ENCODE results near the gene CNTNAP3. TPM values are rescaled to one million over a fixed set of nuclear protein-coding genes. Genes with fewer than 3 reads are reported as not detected.
"Not testable (repeated sequence)": the region's sequence is repeated elsewhere in the genome, so short reads cannot be mapped to it uniquely, and the experiment has no call there.

Gene CNTNAP3
- total and polyA plus RNA-seq, 8 donors = 0.28 to 0.98 (median 0.80) TPM

DNA sequence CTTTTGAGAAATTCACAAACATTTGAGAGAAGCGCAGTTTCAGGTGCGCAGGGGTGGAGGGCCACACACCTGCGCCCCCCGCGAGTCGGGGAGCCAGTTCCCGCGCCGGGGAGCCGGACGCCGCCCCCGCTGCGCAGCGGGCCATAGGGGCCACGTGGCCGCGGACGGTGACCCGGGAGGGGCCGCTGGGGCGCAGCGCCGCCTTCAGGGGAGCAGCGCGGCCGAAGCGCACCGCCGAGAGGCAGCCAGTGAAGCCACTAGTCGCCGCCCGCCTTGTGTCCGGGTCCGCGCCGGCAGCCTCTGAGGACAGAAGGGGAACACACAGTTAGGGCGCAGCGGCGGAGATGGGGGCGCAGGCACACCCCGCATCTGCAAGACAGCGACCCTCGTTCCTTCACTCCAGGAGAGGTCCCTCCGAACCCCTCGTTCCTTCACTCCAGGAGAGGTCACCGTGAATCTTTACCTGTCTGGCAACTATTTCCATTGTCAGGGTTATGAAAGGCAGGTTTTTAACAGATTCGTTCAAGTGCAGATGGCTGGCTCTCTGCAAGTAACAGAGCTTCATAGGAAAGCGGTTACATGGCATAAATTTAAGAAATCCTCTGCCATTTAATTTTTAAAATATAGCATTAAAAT, 209.2 kb downstream of the CNTNAP3 start:
- intact Hi-C loops (cut with DNase I); H3K36me3 ChIP-seq; H3K27ac ChIP-seq; H3K9me3 ChIP-seq; H3K27me3 ChIP-seq; H3K4me1 ChIP-seq; FAIRE-seq: not testable (repeated sequence)
- 4% methylated on average over 47 to 48 of the region's 49 CpGs for WGBS, 2 donors
- TF ChIP-seq, protein P1, sequence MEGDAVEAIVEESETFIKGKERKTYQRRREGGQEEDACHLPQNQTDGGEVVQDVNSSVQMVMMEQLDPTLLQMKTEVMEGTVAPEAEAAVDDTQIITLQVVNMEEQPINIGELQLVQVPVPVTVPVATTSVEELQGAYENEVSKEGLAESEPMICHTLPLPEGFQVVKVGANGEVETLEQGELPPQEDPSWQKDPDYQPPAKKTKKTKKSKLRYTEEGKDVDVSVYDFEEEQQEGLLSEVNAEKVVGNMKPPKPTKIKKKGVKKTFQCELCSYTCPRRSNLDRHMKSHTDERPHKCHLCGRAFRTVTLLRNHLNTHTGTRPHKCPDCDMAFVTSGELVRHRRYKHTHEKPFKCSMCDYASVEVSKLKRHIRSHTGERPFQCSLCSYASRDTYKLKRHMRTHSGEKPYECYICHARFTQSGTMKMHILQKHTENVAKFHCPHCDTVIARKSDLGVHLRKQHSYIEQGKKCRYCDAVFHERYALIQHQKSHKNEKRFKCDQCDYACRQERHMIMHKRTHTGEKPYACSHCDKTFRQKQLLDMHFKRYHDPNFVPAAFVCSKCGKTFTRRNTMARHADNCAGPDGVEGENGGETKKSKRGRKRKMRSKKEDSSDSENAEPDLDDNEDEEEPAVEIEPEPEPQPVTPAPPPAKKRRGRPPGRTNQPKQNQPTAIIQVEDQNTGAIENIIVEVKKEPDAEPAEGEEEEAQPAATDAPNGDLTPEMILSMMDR (IDR thresholded peaks at IDR 0.05) = peak in 1 of 4 donors; percentile 14
- ATAC-seq (peak; percentile 72 to 100 (median 90)), DNase-seq (peak; percentile 21 to 76 (median 36))
- peak overlapping the region in 1 of 4 donors; percentile 12 for H3K4me3 ChIP-seq

DNA sequence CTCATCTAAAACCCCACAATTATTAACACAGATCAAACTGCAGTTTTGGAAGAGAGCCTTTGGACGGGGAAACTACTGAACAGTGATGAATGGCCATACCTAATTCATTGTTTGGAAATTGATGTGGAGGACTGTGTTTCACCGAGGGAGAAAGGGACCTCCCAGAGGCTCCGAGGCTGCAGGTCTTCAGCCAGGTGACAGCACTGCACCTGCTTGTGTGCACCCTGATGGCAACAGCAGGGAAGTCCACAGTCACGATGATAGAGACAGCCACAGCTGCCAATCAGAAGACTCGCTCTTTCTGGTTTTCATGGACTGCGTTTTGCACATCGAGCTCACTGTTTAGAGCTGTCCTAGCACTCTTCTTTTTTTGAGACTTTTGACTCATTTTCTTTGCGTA, 214.4 kb downstream of the CNTNAP3 start:
- intact Hi-C loops (cut with DNase I); FAIRE-seq; ATAC-seq: not testable (repeated sequence)

DNA sequence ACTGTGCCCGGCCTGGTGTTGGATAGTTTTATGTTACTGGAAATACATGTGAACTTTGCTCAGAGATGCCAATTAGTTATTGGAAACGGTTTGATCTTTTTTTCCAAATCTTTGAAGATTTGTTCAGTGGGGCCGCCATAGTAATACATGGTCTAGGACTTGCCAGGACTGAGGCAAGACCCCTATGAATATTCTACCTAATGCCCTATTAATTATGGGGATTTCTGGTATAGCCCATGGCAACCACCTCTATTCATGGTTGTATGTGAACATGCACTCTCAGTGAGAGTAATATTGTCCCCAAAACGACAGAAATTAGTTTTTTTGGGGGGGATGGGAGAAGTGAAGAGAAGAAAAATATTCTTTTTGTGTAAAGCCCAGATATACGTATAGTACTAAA, 220.3 kb downstream of the CNTNAP3 start:
- H3K27ac ChIP-seq; FAIRE-seq; intact Hi-C loops (cut with DNase I); H3K27me3 ChIP-seq; H3K9me3 ChIP-seq; DNase-seq; H3K4me3 ChIP-seq; ATAC-seq; H3K36me3 ChIP-seq; H3K4me1 ChIP-seq: not testable (repeated sequence)
- 53 to 68% methylated on average over 5 of the region's 5 CpGs for WGBS, 2 donors

More for the DNA sequence above, 214.4 kb downstream of the CNTNAP3 start:
- not testable (repeated sequence) for H3K36me3 ChIP-seq, H3K27me3 ChIP-seq, H3K4me1 ChIP-seq, H3K27ac ChIP-seq, H3K4me3 ChIP-seq, H3K9me3 ChIP-seq, DNase-seq
- 51 to 55% methylated on average over 8 of the region's 8 CpGs for WGBS, 2 donors

DNA sequence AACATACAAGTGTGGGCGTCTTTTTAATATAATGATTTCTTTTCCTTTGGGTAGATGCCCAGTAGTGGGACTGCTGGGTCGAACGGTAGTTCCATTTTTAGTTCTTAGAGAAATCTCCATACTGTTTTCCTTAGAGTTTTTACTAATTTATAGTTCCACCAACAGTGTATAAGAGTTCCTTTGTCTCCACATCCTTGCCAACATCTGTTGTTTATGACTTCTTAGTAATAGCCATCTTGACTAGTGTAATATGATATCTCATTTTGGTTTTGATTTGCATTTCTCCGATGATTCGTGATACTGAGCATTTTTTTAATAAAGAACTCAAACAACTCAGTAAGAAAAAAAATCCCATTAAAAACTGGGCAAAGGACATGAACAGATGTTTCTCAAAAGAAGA, 225.0 kb downstream of the CNTNAP3 start:
- H3K27ac ChIP-seq; H3K4me1 ChIP-seq; DNase-seq; FAIRE-seq; ATAC-seq; H3K27me3 ChIP-seq; H3K36me3 ChIP-seq; H3K9me3 ChIP-seq; H3K4me3 ChIP-seq; intact Hi-C loops (cut with DNase I): not testable (repeated sequence)
- 69 to 77% methylated on average over 4 to 5 of the region's 5 CpGs for WGBS, 2 donors

DNA sequence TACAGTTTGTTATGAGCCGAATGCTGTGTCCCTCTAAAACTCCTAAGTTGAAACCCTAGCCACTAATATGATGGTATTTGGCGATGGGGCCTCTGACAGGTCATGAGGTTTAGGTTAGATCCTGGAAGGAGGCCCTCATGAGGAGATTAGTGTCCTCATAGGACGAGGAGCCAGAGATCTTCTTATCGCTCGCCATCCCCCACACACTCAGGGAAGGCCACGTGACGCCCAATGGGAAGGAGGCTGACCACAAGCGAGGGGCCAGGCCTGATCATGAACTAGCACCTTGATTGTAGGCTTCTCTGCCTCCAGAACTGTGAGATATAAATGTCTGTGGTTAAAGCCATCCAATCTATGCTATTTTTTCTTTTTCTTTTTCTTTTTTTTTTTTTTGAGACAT, 233.5 kb downstream of the CNTNAP3 start:
- FAIRE-seq; H3K27ac ChIP-seq; intact Hi-C loops (cut with DNase I); DNase-seq; H3K27me3 ChIP-seq; H3K9me3 ChIP-seq; H3K4me1 ChIP-seq; H3K4me3 ChIP-seq; H3K36me3 ChIP-seq: not testable (repeated sequence)
- 63 to 65% methylated on average over 7 of the region's 8 CpGs for WGBS, 2 donors
- ATAC-seq = peak in 1 of 4 donors; percentile 20

DNA sequence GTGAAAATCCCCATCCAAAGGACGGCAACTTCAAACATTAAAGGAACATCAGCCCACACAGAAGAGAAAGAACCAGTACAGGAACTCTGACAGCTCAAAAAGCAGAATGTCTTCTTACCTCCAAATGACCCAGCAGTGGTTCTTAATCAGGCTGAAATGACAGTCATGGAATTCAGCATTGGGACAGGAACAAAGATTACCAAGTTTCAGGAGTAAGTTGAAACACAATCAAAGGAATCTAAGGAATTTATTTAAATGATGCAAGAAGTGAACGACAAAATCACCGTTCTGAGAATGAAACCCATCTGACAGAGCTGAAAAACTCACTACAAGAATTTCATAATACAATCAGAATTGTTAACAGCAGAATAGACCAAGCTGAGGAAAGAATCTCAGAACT, 241.1 kb downstream of the CNTNAP3 start:
- intact Hi-C loops (cut with DNase I); H3K4me3 ChIP-seq; H3K9me3 ChIP-seq; ATAC-seq; FAIRE-seq; H3K27me3 ChIP-seq; DNase-seq; H3K27ac ChIP-seq; H3K4me1 ChIP-seq; H3K36me3 ChIP-seq: not testable (repeated sequence)
- 19 to 25% methylated on average over 3 of the region's 3 CpGs for WGBS, 2 donors

DNA sequence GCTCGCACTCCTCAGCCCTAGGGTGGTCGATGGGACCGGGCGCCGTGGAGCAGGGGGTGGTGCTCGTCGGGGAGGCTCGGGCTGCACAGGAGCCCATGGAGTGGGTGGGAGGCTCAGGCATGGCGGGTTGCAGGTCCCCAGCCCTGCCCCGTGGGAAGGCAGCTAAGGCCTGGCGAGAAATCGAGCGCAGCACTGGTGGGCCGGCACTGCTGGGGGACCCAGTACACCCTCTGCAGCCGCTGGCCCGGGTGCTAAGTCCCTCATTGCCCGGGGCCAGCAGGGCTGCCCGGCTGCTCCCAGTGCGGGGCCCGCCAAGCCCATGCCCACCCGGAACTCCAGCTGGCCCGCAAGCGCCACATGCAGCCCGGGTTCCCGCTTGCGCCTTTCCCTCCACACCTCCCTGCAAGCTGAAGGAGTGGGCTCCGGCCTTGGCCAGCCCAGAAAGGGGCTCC, 245.6 kb downstream of the CNTNAP3 start:
- 83 to 88% methylated on average over 26 to 27 of the region's 27 CpGs for WGBS, 2 donors
- intact Hi-C loops (cut with DNase I); H3K27ac ChIP-seq; ATAC-seq; H3K27me3 ChIP-seq; H3K9me3 ChIP-seq; H3K36me3 ChIP-seq; H3K4me3 ChIP-seq; H3K4me1 ChIP-seq; FAIRE-seq: not testable (repeated sequence)
- peak in 3 of 6 donors; percentile 28 to 82 (median 63) for DNase-seq

DNA sequence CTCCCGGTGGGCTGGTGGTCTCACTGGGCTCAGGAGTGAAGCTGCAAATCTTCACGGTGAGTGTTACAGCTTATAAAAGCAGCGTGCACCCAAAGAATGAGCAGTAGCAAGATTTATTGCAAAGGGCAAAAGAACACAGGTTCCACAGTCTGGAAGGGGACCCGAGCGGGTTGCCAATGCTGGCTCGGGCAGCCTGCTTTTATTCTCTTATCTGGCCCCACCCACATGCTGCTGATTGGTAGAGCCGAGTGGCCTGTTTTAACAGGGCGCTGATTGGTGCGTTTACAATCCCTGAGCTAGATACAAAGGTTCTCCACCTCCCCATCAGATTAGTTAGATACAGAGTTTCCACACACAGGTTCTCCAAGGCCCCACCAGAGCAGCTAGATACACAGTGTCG, 246.2 kb downstream of the CNTNAP3 start:
- H3K4me3 ChIP-seq; H3K27ac ChIP-seq; H3K9me3 ChIP-seq; H3K27me3 ChIP-seq; H3K36me3 ChIP-seq; H3K4me1 ChIP-seq; FAIRE-seq; DNase-seq; ATAC-seq; intact Hi-C loops (cut with DNase I): not testable (repeated sequence)
- 80 to 93% methylated on average over 10 of the region's 10 CpGs for WGBS, 2 donors

DNA sequence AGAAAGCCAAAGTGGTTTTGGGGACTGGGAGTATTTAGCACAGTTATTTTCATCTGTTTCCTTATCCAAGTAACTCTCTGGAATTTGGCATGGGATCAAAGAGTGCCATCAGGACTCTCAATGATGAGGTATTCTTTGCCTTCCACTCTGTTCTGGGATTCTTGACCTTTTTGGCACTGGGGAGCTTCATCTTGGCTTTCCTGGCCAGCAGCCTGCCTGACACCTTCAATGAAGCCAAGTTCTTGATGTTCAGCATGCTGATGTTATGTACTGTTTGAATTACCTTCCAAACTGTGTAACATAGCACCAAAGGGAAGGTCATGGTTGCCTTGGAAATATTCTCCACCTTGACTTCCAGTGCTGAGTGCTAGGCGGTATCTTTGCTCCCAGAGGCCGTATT, 248.8 kb downstream of the CNTNAP3 start:
- FAIRE-seq; intact Hi-C loops (cut with DNase I); H3K36me3 ChIP-seq; H3K4me3 ChIP-seq; H3K27ac ChIP-seq; H3K27me3 ChIP-seq; DNase-seq; H3K4me1 ChIP-seq; H3K9me3 ChIP-seq: not testable (repeated sequence)
- 48 to 69% methylated on average over 2 of the region's 2 CpGs for WGBS, 2 donors
- peak in 1 of 4 donors; percentile 13 for ATAC-seq

DNA sequence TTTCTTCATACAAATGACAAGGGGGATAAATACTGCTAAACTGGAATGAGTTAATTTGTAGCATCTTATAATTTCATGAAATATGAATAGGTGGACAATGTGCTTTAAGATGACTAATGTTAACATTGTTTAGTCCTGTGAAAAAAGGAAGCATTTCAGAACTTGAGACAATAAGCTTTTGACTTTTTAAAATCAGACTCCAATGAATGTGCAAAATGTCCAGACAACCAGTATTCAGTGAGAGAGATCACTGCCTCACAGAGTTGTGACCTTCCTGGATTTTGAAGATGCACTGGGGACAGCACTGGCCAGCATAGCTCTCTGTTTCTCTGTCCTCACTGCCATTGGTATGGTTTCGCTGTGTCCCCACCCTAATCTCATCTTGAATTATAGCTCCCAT, 249.7 kb downstream of the CNTNAP3 start:
- H3K27ac ChIP-seq; FAIRE-seq; DNase-seq; H3K4me3 ChIP-seq; H3K4me1 ChIP-seq; intact Hi-C loops (cut with DNase I); H3K9me3 ChIP-seq; ATAC-seq; H3K27me3 ChIP-seq; H3K36me3 ChIP-seq: not testable (repeated sequence)
- 69 to 81% methylated on average over 1 of the region's 1 CpG for WGBS, 2 donors

DNA sequence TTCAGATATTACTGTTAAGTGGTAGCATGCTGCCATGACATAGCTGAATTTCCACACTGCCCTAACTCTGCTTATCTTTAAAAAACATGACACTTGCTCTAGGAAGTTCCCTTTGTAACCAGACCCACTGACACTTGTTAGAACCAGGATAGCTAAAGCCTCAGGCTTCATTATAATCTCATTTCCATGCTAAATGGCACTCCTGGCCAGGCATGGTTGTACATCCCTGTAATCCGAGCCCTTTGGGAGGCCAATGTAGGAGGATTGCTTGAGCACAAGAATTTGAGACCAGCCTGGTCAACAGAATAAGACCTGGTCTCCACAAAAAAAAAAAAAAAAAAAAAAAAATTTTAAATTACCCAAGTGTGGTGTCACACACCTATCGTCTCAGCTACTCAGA, 254.1 kb downstream of the CNTNAP3 start:
- H3K27me3 ChIP-seq; H3K4me3 ChIP-seq; H3K27ac ChIP-seq; FAIRE-seq; H3K36me3 ChIP-seq; H3K9me3 ChIP-seq; DNase-seq; H3K4me1 ChIP-seq; intact Hi-C loops (cut with DNase I); ATAC-seq: not testable (repeated sequence)
- 60 to 77% methylated on average over 2 of the region's 2 CpGs for WGBS, 2 donors

Data from pancreas (tissue), 10 donors.